Suprapubic skin (tissue), 4 donors: ENCODE data around the gene RYR1. TPM values are rescaled to one million over a fixed set of nuclear protein-coding genes. Genes with fewer than 3 reads are reported as not detected.
A peak's percentile ranks its signal among the peaks of the same experiment; 100 is the strongest.
"Not testable (repeated sequence)": the region's sequence is repeated elsewhere in the genome, so short reads cannot be mapped to it uniquely, and the experiment has no call there.

ENCODE experiments used
- DNase-seq, 2 donors: peaks; one replicate each; pipeline ENCODE4 v3.0.0-alpha.2; 2019; ENCODE audit warnings: low spot score in 2 of 2
- H3K27ac ChIP-seq: fragments of 200-600 bp; sonication (generic); one replicate; pipeline ENCODE4 v1.5.1; 2019
- H3K27me3 ChIP-seq: fragments of 200-600 bp; sonication (generic); one replicate; pipeline ENCODE4 v1.5.1; 2019
- H3K36me3 ChIP-seq: fragments of 200-600 bp; sonication (generic); one replicate; pipeline ENCODE4 v1.5.1; 2019
- H3K4me1 ChIP-seq: fragments of 200-600 bp; sonication (generic); one replicate; pipeline ENCODE4 v1.5.1; 2019
- H3K4me3 ChIP-seq: fragments of 200-600 bp; sonication (generic); one replicate; pipeline ENCODE4 v1.5.1; 2019; ENCODE audit warnings: mild to moderate bottlenecking
- H3K9me3 ChIP-seq: fragments of 200-600 bp; sonication (generic); one replicate; pipeline ENCODE4 v1.5.1; 2019
- CTCF ChIP-seq, 2 donors: fragments of 200-600 bp in 1 of 2; fragments of 450-650 bp in 1 of 2; sonication (generic) in 1 of 2; IDR thresholded peaks; one replicate each; pipeline ENCODE4 v1.5.1; 2016 to 2019; ENCODE audit warnings: antibody characterized with exemption in 2 of 2, mild to moderate bottlenecking in 1 of 2, moderate library complexity in 1 of 2
- EP300 ChIP-seq: sonication (generic); formaldehyde crosslinking; IDR thresholded peaks from one replicate; pipeline ENCODE4 v1.6.1; 2017; ENCODE audit warnings: antibody characterized with exemption
- POLR2A ChIP-seq, 2 donors: fragments of 450-650 bp; IDR thresholded peaks; one replicate each; pipeline ENCODE4 v1.6.1; 2017; ENCODE audit warnings: antibody characterized with exemption in 2 of 2, mild to moderate bottlenecking in 2 of 2, moderate library complexity in 2 of 2
- POLR2AphosphoS5 ChIP-seq, 3 donors: sonication (generic); formaldehyde crosslinking; IDR thresholded peaks; one replicate each; pipeline ENCODE4 v1.6.1; 2017; ENCODE audit warnings: antibody characterized with exemption in 3 of 3
- WGBS: methylation state at CpG from one replicate; pipeline ENCODE4 v1.1.5; 2018; 5-methylcytosine and 5-hydroxymethylcytosine counted together
- total RNA-seq, 4 donors: library from RNA; depleted of rRNA; stranded (reverse); fragments of >200 nt; gene quantifications; one replicate each; pipeline ENCODE4 v1.1.0, GENCODE V29; 2016

Gene RYR1
- total RNA-seq, 4 donors from 2014 or later = 8.4 to 26.1 (median 13.1) TPM

DNA sequence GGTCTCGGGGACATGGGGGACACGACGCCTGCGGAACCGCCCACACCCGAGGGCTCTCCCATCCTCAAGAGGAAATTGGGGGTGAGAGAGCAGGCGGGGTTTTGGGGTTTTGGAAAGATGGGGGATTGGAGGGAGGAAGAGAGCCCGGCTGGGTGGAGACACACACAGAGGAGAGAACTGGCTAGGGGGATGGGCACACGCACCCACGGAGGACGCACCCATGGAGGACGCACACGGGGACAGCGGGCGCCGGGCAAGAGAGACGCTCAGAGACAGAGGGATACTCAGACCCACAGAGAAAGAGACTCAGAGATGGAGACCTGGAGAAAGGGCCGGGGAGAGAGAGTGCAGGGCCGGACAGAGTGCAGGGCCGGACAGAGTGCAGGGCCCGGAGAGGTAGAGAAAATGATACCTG lies 132.2 kb downstream of the RYR1 start:
- peak overlapping the region; percentile 53 for H3K4me3 ChIP-seq
- peaks cover 25% of the 10 kb centered on the region for H3K4me1 ChIP-seq
- no peak for TF ChIP-seq EP300
- no peak for TF ChIP-seq CTCF (IDR thresholded peaks at IDR 0.05)
- TF ChIP-seq POLR2AphosphoS5 (IDR thresholded peaks at IDR 0.05) = no peak
- no peak for TF ChIP-seq POLR2A (IDR thresholded peaks at IDR 0.05)
- 37% methylated on average over 21 of the region's 21 CpGs for WGBS
- no peak for DNase-seq
- no peaks in the 10 kb centered on the region for H3K36me3 ChIP-seq
- H3K27ac ChIP-seq = no peak overlapping the region
- no peaks in the 10 kb centered on the region for H3K9me3 ChIP-seq
- H3K27me3 ChIP-seq = peaks cover 29% of the 10 kb centered on the region

GRCh38 chr19:38569368-38569983 lies 136.0 kb downstream of the RYR1 start:
- no peak overlapping the region for H3K4me3 ChIP-seq
- DNase-seq = no peak
- H3K36me3 ChIP-seq = no peaks in the 10 kb centered on the region
- H3K27me3 ChIP-seq = peaks cover 10% of the 10 kb centered on the region
- no peak overlapping the region for H3K27ac ChIP-seq
- TF ChIP-seq EP300 (no peak), POLR2A (IDR thresholded peaks at IDR 0.05) (no peak), POLR2AphosphoS5 (IDR thresholded peaks at IDR 0.05) (no peak), CTCF (IDR thresholded peaks at IDR 0.05) (no peak)
- no peaks in the 10 kb centered on the region for H3K9me3 ChIP-seq
- peaks cover 7% of the 10 kb centered on the region for H3K4me1 ChIP-seq
- WGBS = 86% methylated on average over 6 of the region's 6 CpGs

DNA sequence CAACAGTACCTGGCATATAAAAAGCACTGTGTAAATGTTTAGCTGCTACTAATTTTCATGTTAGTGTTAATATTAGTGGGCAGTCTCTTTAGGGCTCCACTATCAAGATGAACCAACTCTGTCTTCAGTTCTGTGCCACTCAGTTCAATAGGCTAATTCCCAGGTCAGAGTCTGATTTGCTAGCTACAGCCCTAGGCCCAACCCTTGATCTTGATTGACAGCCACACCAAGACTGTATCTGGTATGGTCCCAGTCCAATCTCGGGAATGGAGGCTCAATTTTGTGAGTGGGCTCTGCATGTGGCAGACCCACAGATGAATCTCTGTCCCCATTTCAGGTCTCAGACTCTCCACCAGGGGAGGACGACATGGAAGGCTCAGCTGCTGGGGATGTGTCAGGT lies 138.2 kb downstream of the RYR1 start:
- no peaks in the 10 kb centered on the region for H3K9me3 ChIP-seq
- H3K27me3 ChIP-seq = no peaks in the 10 kb centered on the region
- no peaks in the 10 kb centered on the region for H3K4me1 ChIP-seq
- DNase-seq = no peak
- no peak overlapping the region for H3K4me3 ChIP-seq
- 93% methylated on average over 2 of the region's 2 CpGs for WGBS
- TF ChIP-seq POLR2A (IDR thresholded peaks at IDR 0.05) = no peak
- no peak for TF ChIP-seq EP300
- no peak for TF ChIP-seq CTCF (IDR thresholded peaks at IDR 0.05)
- TF ChIP-seq POLR2AphosphoS5 (IDR thresholded peaks at IDR 0.05) = no peak
- no peaks in the 10 kb centered on the region for H3K36me3 ChIP-seq
- no peak overlapping the region for H3K27ac ChIP-seq

- H3K36me3 ChIP-seq = no peaks in the 10 kb centered on the region
- WGBS = 90% methylated on average over 9 of the region's 11 CpGs
- TF ChIP-seq CTCF (IDR thresholded peaks at IDR 0.05) (no peak), POLR2A (IDR thresholded peaks at IDR 0.05) (no peak), POLR2AphosphoS5 (IDR thresholded peaks at IDR 0.05) (no peak), EP300 (no peak)
- no peaks in the 10 kb centered on the region for H3K27me3 ChIP-seq
- no peak for DNase-seq
- no peak overlapping the region for H3K4me3 ChIP-seq
- H3K9me3 ChIP-seq = no peaks in the 10 kb centered on the region
- H3K4me1 ChIP-seq = peaks cover 4% of the 10 kb centered on the region
- no peak overlapping the region for H3K27ac ChIP-seq
Observed at GRCh38 chr19:38577826-38578225, 144.3 kb downstream of the RYR1 start.

GRCh38 chr19:38579304-38579703 lies 145.8 kb downstream of the RYR1 start:
- not testable (repeated sequence) for H3K27me3 ChIP-seq, H3K36me3 ChIP-seq, H3K27ac ChIP-seq, H3K4me3 ChIP-seq, H3K9me3 ChIP-seq, DNase-seq, H3K4me1 ChIP-seq
- WGBS = 66% methylated on average over 6 of the region's 6 CpGs

- no peak overlapping the region for H3K27ac ChIP-seq
- DNase-seq = no peak
- TF ChIP-seq POLR2AphosphoS5 (IDR thresholded peaks at IDR 0.05) (no peak), CTCF (IDR thresholded peaks at IDR 0.05) (no peak), POLR2A (IDR thresholded peaks at IDR 0.05) (no peak), EP300 (no peak)
- no peak overlapping the region for H3K4me3 ChIP-seq
- no peaks in the 10 kb centered on the region for H3K9me3 ChIP-seq
- 93% methylated on average over 10 of the region's 15 CpGs for WGBS
- peaks cover 4% of the 10 kb centered on the region for H3K4me1 ChIP-seq
- H3K36me3 ChIP-seq = no peaks in the 10 kb centered on the region
- H3K27me3 ChIP-seq = no peaks in the 10 kb centered on the region
Observed at GRCh38 chr19:38580080-38580479, 146.6 kb downstream of the RYR1 start.
